Measurements from ENCODE around the gene TACR2.

TACR2 gene

GRCh38 chr10:69403066-69403465, 13.7 kb downstream of the TACR2 start:
- no peak for DNase-seq (ENCODE audit: low read depth)

- DNase-seq (ENCODE audit: low read depth) = no peak
These were observed 14.3 kb downstream of the TACR2 start for GRCh38 chr10:69402386-69402785.

GRCh38 chr10:69401416-69401815, 15.3 kb downstream of the TACR2 start:
- no peak for DNase-seq (ENCODE audit: low read depth)

- no peak for DNase-seq (ENCODE audit: low read depth)
These were observed 15.8 kb downstream of the TACR2 start for GRCh38 chr10:69400936-69401335.

GRCh38 chr10:69398466-69398865, 18.3 kb downstream of the TACR2 start:
- no peak for DNase-seq (ENCODE audit: low read depth)

- DNase-seq (ENCODE audit: low read depth) = no peak
These were observed 18.7 kb downstream of the TACR2 start for GRCh38 chr10:69397972-69398371.

- no peak for DNase-seq (ENCODE audit: low read depth)
These were observed 22.7 kb downstream of the TACR2 start for GRCh38 chr10:69394020-69394419.

GRCh38 chr10:69392481-69393000, 24.2 kb downstream of the TACR2 start:
- peak; percentile 65 for DNase-seq (ENCODE audit: low read depth)

- no peak for DNase-seq (ENCODE audit: low read depth)
These were observed 25.6 kb downstream of the TACR2 start for GRCh38 chr10:69391158-69391557.

GRCh38 chr10:69389827-69390490, 26.8 kb downstream of the TACR2 start:
- DNase-seq (ENCODE audit: low read depth) = no peak

GRCh38 chr10:69388488-69388887, 28.2 kb downstream of the TACR2 start:
- no peak for DNase-seq (ENCODE audit: low read depth)

- DNase-seq (ENCODE audit: low read depth) = no peak
These were observed 29.2 kb downstream of the TACR2 start for GRCh38 chr10:69387500-69387899.

- DNase-seq (ENCODE audit: low read depth) = no peak
These were observed 31.0 kb downstream of the TACR2 start for GRCh38 chr10:69385454-69386350.

GRCh38 chr10:69384320-69384719, 32.4 kb downstream of the TACR2 start:
- DNase-seq (ENCODE audit: low read depth) = no peak

GRCh38 chr10:69383558-69383957, 33.2 kb downstream of the TACR2 start:
- DNase-seq (ENCODE audit: low read depth) = no peak

- no peak for DNase-seq (ENCODE audit: low read depth)
These were observed 34.2 kb downstream of the TACR2 start for GRCh38 chr10:69382382-69383117.

GRCh38 chr10:69379800-69380199, 36.9 kb downstream of the TACR2 start:
- DNase-seq (ENCODE audit: low read depth) = no peak

- DNase-seq (ENCODE audit: low read depth) = no peak
These were observed 38.8 kb downstream of the TACR2 start for GRCh38 chr10:69377933-69378332.

GRCh38 chr10:69377191-69377590, 39.5 kb downstream of the TACR2 start:
- no peak for DNase-seq (ENCODE audit: low read depth)

- DNase-seq (ENCODE audit: low read depth) = no peak
These were observed 40.1 kb downstream of the TACR2 start for GRCh38 chr10:69376662-69377061.

GRCh38 chr10:69375307-69376151, 41.2 kb downstream of the TACR2 start:
- no peak for DNase-seq (ENCODE audit: low read depth)

GRCh38 chr10:69374931-69375306, 41.8 kb downstream of the TACR2 start:
- no peak for DNase-seq (ENCODE audit: low read depth)

Data from stimulated activated CD8-positive, alpha-beta memory T cell treated with anti-CD3 and anti-CD28 coated beads, Interleukin-15, amount 100 ng/mL, for 1 hour (primary cell).